Right hindlimb (tissue), 1 donor: ENCODE data around the gene THG1L.
"Not testable (repeated sequence)": the region's sequence is repeated elsewhere in the genome, so short reads cannot be mapped to it uniquely, and the experiment has no call there.

Experiments used
- DNase-seq: peaks from one replicate; pipeline ENCODE4 v3.0.0-alpha.2; 2018

The THG1L gene

DNA sequence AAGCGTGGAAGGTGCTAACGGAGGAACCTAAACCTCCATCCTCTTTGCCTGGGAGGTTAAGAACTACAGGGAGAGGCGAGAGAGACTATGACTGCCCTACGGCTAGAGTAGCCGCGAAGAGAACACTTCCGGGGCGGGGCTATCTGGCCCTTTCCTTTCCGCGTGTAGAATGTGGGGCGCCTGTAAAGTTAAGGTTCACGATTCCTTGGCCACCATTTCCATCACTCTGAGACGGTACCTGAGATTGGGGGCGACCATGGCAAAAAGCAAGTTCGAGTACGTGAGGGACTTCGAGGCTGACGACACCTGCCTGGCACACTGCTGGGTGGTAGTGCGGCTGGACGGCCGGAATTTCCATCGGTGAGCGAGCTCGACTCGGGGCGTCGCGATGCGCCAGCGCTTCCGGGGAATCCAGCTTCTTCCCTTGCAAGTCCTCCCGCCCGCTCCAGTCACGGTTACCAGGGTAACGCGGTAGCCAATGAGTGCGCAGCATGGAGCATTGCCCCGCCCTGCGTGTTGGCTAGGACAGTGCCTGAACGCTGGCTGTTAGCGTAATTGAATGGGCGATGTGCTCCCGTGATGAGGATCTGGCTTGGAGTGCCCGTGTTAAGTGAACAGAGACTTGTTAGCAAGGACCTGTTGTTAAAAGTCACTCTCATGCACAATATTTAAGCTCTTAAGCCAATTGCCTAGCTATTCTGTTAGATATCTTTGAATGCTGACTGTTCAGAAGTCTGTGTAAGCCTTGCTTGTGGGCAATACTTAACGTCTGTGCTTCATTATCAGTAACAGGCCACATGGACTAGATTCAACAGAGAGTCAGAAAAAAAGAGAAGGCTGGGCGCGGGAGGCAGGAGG is at the start of gene THG1L:
Gene THG1L, plus strand, starts transcription at position 149 of the 858 bp plus-strand sequence. Its CDS starts 21 bp downstream, at position 170.
- DNase-seq: peak; percentile 98

DNA sequence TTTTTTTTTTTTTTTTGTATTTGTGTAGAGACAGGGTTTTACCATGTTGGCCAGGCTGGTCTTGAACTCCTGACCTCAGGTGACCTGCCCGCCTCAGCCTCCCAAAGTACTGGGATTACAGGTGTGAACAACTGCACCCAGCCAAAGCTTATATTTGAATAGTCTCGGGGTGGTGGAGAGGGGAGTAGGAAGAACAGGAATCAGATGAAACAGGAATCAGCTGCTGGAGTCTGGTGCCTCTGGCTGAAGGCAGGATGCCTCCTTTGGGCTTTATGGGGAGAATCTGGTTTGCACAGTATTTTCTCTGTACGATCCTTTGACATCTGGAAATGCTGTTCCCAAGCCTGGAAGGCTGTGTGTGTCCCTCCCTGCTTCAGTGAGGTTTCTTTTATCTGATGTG is 49.0 kb upstream of the THG1L start:
- DNase-seq: no peak

DNA sequence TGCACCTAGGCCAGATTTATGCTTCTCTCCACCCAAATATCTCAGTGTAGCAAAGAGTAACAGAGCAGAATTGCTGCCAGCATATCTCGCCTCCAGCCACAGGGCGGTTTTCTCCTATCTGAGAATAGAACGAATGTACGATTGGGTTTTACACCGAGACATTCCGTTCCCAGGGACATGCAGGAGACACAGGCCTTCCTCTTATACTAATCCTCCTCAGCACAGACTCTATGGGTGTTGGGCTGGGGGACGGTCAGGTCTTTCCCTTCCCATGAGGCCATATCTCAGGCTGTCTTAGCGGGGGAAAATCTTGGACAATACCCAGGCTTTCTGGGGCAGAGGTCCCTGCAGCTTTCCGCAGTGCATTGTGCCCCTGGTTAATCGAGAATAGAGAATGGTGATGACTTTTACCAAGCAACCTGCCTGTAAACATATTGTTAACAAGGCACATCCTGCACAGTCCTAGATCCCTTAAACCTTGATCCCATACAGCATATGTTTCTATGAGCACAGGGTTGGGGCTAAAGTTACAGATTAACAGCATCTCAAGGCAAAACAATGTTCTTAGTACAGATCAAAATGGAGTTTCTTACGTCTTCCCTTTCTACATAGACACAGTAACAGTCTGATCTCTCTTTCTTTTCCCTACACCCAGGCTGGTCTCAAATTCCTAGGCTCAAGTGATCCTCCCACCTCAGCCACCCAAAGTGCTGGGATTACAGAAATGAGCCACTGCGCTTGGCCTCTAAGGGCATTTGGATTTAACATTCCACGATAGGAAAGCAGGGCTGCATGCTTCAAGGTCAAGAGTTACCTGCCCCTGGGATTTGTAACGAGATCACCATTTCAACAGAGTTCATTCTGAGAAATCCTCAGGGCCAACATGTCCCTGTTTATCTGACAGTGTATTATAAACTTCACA is 44.7 kb upstream of the THG1L start:
- DNase-seq: not testable (repeated sequence)

DNA sequence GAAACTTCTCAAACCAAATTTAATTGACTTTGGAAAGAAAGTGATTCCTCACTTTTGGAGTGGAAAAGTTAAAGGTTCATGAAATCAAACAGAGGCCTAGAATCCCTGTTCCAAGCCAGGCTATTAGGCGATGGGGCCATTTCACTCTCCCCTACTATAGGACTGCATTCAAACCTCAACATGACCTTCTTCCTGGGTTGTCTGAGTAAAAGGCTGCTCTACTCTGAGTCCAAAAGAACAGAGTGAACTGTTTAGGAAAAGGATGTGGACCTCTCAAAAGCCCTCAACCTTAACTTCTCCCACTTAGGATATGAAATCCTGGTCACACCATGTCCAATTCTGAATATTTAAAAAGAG is 44.0 kb upstream of the THG1L start:
- no peak for DNase-seq

DNA sequence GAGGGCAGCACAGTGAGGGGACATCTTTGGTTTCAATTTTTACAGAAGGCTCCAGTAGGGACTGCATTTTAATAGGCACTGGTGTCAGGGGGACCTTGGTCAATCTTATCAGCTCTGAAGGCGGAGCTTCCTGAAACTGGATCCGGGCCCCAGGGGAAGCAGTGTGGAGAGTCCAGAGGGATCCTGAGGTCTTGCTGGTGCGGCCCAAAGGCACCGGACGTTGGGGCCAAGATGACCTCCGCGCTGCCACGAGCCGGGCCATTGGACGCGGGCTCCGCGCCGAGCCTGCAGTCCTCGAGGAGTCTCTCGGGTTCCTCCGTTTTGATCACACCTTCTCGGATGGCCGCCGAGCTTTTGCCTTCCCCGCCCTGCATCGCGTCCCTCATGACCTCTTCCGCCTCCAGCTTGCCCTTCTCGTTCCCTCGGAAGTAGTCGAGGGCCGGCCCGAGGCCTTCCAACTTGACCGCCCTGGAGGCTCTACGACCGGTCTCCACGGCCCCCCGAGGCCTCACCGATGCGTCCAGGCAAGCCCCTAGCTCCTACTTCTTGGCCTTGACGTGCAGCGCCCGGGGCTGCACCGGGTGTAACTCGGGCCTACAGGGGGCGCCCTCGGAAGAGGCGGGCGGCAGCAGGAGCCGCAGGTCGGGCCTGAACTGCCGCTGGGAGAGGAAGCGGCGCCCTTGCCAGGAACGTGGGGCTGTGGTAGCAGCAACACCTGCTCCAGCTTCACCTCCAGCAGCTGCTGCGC is 41.1 kb upstream of the THG1L start:
- DNase-seq: no peak

DNA sequence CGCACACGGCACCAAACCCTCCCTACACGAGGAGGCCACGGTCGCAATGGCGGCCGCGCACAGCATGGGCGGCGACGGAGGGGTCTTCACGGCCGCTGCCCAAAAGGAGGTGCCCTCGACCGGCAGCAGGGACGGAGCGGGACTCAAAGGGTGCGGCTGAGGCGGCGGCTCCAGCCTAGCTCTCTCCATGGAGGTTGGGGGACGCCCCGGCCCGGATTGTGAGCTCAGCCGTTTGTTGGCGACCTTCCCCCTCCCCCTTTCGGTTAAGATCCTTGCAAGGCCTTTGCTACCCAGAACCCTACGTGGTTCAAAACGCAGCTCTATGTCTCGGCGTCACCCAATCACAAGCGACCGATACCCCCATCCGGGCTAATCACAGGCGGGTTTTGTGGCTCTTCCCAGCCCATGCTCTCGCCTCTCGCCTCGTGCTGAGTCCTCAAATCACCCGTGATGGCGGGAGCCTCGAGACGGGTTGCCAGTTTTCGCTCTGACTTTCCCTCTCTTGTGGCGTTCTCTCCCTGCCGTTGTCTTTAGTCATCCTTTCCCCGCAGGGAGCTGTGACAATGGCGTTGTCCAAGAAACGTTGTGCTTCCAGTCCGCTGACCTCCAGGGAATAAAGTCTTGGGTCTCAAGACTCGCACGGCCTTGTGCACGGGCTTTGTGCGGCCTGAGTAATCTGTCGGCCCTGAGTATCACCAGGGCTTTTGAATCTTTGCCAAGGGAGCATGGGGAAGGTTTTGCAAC is 40.4 kb upstream of the THG1L start:
- no peak for DNase-seq

DNA sequence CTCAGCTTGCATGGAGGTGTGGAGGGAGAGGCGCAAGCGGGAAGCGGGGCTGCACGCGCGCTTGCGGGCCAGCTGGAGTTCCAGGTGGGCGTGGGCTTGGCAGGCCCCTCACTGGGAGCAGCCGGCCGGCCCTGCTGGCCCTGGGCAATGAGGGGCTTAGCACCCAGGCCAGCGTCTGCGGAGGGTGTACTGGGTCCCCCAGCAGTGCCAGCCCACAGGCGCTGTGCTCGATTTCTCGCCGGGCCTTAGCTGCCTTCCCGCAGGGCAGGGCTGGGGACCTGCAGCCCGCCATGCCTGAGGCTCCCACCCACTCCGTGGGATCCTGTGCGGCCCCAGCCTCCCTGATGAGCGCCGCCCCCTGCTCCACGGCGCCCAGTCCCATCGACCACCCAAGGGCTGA is 37.4 kb upstream of the THG1L start:
- not testable (repeated sequence) for DNase-seq

DNA sequence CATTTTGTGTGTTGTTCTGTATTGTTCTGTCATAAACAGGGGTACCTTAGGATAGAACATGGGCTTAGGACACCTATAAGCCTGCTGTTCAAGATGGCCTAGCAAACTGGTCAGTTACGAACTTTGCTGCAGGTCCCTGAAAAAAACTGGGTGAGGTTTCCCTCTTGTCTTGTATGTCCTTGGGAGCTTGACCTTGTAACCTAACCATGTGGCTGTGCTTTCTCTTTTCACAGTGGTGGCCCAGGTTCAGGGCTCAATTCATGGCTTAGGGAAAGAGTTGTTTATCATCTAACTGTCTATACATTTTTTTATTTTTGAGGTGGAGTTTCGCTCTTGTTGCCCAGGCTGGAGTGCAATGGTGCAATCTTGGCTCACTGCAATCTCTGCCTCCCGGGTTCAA is 35.1 kb upstream of the THG1L start:
- not testable (repeated sequence) for DNase-seq

DNA sequence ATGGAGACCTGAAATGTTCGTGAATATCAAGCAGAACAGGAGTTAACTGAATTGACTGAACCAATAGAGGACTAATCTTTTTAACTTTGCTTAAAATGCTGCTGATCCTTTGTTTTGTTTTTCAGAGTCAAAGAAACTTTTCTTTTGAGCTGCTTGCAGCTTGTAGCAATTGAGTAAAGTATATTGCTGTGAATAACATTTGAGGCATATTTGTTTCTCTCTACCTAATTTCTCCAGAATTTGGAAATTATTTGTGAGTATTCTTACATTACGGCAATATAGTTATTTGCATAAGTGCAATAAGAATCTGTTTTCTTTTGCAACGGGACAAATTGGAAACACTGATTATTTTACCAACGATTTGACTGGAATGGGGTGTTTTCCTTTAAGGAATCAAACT is 32.5 kb upstream of the THG1L start:
- DNase-seq: not testable (repeated sequence)

DNA sequence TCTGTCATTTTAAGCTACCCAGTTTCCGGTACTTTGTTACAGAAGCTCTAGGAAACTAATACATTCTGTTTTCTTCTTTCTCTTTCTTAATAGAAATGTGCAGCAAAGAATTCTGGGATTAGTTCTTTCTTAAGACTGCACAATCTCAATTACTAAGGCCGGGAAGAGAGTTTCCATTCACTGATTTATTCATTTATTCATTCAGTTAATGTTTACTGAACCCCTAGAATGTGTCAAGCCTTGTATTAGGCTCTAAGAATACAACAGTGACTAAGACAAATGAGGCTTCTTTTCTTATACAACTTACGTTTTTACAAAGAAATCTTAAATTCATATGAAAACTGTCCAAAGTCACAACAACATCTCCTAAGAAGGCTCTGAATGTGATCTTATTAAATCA is 27.5 kb upstream of the THG1L start:
- no peak for DNase-seq

DNA sequence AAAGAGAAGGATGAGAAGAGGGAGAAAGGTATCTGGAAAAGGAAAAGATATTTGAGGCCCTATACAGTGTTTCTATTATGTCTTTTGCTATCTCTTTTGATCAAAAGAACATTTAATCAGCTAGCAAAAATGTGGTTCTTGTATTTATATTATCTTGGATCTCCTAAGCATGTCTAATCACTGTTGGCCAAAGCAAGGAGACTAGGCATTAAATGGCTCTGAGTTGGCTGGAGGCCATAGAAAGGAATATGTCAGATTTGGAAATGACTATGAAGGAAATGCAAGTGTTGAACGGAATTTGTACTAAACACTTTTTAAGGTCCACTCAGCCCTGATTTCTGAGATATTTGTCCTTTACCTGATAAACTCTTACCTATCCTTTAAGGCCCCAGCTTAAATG is 22.4 kb upstream of the THG1L start:
- no peak for DNase-seq

DNA sequence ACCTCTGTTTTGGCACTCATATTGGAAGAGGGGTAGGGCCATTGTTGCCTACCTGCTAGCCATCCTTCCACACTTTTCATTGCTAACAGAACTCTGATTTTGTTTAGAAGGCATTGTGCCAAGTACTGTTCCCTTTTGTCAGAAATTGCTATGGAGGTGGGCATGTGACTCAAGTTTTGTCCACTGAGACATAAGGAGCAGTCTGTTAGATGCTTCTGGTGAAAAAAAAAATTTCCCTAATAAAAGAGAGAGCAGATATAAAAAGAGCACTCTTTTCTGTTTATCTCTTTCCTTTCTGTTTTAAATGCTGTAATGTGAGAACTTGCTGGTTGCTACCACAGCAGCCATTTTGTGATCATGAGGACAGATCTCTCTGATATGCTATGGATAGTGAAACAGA is 21.9 kb upstream of the THG1L start:
- no peak for DNase-seq

DNA sequence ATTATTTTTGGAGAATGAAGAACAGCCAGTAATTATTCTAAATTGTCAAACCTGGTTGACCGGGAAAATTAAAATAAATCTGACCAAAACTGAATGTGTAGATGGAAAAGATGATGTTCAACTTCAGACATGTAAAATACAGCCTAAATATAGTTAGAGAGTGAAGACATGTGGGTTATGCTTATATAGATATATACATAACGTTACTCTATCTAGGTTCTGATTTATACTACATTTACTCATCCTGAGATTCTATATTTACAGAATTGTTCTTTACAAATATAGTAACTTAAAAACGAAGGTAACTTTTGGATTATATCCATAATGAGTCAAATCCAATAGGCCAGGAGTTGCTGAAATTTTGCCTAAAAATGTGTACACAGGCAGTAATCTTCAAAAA is 20.8 kb upstream of the THG1L start:
- DNase-seq: no peak

DNA sequence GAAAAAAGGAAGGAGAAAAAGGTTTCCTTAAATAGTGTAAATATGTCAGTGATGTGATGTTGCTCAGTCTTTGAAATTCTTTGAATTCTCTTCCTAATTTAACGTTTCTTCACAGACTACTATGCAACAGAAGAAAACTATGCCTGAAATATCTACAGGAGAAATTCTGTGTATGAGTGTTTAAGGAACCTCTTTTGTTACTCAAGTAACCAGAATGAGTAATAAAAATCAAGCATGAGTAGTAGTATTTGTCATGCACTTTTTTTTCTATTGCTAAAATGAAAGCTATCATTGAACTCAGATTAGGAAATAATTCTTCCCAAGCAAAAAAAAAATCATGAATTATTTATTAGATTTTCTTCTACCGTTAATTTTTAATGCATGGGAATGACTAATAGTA is 20.3 kb upstream of the THG1L start:
- DNase-seq: no peak

DNA sequence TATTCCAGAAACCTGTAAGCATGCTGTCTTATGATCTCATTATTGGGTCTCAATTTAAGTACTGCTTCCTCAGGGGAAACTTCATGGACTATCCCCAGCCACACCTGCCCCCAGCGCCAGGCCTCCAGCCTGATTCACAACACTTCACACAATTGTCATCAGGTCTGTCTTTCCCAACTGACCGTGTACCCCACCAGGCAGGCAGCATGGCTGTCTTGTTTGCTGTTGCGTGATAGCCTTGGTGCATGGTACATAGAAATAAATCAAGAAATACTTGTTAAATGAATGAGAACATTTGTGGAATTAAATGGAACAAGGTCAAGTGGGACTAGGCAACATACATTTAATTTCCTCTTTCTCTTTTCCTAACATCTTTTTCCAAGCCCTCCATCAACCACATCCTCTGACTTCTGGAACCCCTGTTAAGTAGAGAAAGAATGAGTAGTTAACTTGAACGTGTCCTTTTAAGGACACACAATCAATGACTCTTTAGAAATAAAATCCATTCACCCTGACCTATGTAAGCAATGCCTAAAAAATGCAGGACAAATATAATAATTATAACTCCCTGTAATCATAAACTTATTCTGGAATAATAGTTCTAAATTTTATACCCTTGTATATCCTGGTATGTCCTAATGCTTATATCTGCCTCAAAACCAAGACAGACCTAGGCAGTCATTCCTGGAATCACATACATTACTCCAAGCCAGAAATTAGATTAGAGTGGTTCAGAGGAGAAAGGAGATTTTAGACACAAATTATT is 17.2 kb upstream of the THG1L start:
- no peak for DNase-seq

DNA sequence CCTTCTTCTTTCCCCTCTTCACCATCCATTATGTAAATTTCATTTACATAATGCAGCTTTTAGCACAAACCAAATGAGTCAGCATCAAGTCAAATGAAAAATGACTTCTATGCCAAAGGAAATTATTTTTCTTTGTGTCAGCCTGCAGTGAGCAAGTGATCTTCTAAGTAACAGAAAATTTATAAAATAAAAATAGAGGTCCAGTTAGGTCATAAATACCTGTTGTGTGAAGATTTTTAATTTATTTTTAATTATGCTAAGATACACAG is 16.7 kb upstream of the THG1L start:
- DNase-seq: no peak

DNA sequence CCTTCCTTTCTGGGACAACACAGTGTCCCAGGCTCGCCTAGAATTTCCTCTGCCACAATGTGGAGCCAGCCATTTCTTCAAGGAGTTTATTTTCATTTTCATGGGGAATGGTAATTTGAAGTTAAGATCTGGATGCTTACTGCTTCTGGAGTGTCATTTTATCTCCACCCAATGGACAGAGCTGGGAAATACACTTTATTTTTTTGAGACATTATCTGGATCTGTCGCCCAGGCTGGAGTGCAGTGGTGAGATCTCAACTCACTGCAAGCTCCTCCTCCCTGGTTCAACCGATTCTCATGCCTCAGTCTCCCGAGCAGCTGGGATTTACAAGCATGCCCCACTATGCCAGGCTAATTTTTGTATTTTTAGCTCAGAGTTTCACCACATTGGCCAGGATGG is 12.7 kb upstream of the THG1L start:
- no peak for DNase-seq

DNA sequence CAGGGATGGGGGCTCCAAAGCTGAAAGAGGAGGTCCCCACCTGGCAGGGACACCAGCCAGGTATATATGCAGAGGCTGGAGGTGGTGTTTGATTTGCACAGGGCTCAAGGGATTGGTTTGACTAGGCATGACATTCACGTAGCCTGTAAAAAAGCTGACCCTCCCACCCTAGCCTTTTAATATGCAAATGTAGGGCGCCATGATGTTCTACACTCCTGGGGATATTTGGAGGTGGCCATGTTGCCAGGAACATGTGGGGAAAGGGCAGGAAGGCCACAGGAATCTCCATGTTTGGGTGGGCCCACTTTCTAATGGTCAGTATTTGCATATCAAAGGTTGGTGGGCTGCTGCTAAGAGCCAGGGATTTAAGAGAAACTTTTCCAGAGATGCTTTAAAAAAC is 12.0 kb upstream of the THG1L start:
- DNase-seq: no peak

DNA sequence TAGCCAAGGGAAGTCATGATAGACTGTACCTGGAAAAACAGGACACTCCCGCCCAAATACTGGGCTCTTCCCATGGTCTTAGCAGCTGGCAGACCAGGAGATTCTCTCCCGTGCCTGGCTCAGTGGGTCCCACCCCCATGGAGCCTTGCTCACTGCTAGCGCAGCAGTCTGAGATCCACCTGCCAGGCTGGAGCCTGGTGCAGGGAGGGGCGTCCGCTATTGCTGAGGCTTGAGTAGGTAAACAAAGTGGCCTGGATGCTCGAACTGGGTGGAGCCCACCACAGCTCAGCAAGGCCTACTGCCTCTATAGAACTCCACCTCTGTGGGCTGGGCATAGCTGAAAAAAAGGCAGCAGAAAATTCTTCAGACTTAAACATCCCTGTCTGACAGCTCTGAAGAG is 10.1 kb upstream of the THG1L start:
- no peak for DNase-seq

DNA sequence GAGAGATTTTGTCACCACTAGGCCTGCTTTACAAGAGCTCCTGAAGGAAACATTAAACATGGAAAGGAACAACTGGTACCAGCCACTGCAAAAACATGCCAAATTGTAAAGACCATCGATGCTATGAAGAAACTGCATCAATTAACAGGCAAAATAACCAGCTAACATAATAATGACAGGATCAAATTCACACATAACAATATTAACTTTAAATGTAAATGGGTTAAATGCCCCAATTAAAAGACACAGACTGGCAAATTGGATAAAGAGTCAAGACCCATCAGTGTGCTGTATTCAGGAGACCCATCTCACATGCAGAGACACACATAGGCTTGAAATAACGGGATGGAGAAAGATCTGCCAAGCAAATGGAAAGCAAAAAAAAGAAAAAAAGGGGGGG is 8.3 kb upstream of the THG1L start:
- DNase-seq: not testable (repeated sequence)

DNA sequence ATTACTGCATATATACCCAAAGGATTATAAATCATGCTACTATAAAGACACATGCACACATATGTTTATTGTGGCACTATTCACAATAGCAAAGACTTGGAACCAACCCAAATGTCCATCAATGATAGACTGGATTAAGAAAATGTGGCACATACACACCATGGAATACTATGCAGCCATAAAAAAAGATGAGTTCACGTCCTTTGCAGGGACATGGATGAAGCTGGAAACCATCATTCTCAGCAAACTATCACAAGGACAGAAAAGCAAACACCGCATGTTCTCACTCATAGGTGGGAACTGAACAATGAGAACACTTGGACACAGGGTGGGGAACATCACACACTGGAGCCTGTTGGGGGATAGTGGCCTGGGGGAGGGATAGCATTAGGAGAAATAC is 4.6 kb upstream of the THG1L start:
- not testable (repeated sequence) for DNase-seq

DNA sequence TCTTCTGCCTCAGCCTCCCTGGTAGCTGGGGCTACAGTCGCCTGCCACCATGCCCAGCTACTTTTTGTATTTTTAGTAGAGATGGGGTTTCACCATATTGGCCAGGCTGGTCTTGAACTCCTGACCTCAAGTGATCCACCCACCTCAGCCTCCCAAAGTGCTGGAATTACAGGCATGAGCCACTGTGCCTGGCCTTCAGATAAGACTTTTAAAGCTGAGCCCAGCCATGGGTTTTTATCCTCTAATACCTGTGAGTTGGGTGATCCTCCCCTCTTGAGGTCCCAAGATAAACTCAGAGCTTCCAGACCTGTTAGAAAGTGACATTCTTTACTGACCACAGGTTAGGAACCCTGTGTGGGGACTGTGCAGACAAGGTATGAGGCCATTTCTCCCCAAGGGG is 3.4 kb upstream of the THG1L start:
- DNase-seq: not testable (repeated sequence)
